Measurements from ENCODE around the gene LRRC28.
"Not testable (repeated sequence)": the region's sequence is repeated elsewhere in the genome, so short reads cannot be mapped to it uniquely, and the experiment has no call there.

LRRC28 gene

DNA sequence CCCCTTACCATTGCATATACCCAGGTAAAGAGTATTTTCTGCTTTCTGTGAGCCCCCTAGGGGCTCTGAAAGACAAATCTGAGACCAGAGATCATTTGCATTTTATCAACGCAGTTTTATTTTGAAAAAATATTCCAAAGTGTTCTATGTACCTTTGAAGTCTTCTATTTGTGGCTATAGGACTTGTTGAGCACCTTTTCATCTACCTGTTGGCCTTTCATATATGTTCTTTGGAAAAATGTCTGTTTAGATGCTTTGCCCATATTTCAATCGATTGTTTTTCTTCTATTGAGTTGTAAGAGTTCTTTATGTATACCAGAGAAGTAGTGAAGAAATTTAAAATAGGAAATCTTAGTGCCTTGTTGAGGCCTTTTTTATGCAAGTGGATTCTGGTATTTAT is 94.0 kb downstream of the LRRC28 start:
- no peak for DNase-seq

DNA sequence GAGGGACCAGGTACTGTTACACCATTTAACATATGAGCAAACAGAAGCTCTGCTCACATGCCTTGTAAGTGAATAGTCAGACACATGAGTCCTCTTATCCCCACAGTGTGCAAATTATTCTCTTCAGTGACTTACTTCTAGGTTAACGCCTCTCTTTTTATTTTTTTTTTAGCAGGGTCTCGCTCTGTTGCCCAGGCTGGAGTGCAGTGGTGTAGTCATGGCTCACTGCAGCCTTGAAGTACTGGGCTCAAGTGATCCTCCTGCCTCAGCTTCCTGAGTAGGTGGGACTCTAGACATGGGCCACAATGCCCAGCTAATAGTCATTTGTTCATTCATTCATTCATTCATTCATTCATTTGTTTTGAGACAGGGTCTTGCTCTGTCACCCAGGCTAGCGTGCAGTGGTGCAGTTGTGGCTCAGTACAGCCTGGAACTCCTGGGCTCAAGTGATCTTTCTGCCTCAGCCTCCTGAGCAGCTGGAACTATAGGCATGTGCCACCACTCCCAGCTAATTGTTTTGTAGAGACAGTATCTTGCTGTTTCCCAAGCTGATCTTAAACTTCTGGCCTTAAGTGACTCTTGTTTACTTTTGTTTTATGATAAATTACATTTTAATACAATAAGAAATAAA is 94.7 kb downstream of the LRRC28 start:
- no peak for DNase-seq

- DNase-seq = no peak
Measured at GRCh38 chr15:99347574-99347973, 96.3 kb downstream of the LRRC28 start.

DNA sequence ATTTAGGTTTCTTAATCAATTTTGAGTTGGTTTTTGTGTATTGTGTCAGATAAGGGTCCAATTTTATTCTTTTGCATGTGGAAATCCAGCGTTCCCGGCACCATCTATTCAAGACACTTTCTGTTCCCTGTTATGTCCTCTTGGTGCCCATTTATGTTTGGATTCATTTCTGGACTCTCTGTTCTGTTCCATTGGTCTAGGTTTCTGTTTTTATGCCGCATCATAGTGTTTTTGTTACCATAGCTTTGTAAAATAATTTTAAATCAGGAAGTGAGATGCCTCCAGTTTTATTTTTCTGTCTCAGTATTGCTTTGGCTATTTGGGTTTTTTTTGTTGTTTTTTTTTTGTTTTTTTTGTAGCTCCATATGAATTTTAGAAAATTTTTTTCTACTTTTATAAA is 97.1 kb downstream of the LRRC28 start:
- no peak for DNase-seq

GRCh38 chr15:99350408-99350807 is 99.1 kb downstream of the LRRC28 start:
- no peak for DNase-seq

DNA sequence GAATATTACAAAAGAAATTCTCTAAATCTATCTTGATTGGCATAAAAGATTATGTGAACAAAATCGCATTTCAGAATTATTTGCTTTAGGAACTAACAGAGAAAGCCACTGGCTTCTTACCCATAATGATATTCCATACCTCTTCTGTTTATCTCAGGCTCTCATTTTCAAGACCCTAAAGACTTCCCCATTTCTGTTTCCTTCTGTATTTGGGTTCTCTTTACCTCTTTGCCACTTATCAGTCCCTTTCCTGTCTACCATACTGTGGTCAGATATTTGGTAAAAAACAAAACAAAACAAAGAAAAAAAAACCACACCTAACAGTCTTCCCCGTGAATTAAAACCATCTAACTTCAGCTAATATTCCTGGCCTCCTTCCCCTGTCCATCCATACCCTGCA is 108.5 kb downstream of the LRRC28 start:
- no peak for DNase-seq

- DNase-seq = no peak
Measured at GRCh38 chr15:99361545-99362185, 110.4 kb downstream of the LRRC28 start.

DNA sequence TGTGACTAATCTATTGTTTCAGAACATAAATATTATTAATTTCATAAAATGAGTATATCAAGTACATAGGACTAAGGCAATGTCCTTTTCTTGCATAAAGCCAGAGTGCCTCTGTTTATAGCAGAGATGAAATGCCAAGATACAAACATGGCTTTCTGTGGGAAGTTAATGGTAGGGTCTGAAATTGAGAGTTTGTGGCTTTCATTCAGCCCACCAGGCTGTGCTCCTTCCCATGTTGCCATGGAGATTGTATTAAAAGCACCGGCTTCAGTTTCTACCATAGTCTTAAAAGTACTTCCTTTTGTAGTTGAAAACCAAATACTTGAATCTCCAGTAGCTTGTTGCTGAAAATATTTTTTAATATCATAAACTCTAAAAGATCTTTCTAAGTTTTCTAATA is 114.0 kb downstream of the LRRC28 start:
- DNase-seq = no peak

- no peak for DNase-seq
Measured at GRCh38 chr15:99366013-99366412, 114.7 kb downstream of the LRRC28 start.

GRCh38 chr15:99368743-99369142 is 117.5 kb downstream of the LRRC28 start:
- no peak for DNase-seq

DNA sequence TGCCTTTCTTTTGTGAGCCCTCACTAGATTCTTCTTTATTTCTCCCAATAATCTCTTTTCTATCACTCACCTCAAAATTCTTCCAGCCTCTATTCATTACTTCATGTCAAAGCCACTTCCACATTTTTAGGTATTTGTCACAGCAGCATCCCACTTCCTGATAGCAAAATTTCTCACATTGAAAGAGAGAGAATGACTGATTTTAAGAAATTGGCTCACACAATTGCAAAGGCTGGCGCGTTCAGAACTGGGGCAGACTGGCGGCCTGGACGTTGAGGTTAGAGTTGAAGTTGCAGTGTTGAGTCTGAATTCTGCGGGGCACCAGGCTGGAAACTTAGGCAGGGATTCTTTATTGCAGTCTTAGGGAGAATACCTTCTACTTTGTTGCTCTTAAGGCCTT is 117.9 kb downstream of the LRRC28 start:
- peak; percentile 13 to 29 for DNase-seq

DNA sequence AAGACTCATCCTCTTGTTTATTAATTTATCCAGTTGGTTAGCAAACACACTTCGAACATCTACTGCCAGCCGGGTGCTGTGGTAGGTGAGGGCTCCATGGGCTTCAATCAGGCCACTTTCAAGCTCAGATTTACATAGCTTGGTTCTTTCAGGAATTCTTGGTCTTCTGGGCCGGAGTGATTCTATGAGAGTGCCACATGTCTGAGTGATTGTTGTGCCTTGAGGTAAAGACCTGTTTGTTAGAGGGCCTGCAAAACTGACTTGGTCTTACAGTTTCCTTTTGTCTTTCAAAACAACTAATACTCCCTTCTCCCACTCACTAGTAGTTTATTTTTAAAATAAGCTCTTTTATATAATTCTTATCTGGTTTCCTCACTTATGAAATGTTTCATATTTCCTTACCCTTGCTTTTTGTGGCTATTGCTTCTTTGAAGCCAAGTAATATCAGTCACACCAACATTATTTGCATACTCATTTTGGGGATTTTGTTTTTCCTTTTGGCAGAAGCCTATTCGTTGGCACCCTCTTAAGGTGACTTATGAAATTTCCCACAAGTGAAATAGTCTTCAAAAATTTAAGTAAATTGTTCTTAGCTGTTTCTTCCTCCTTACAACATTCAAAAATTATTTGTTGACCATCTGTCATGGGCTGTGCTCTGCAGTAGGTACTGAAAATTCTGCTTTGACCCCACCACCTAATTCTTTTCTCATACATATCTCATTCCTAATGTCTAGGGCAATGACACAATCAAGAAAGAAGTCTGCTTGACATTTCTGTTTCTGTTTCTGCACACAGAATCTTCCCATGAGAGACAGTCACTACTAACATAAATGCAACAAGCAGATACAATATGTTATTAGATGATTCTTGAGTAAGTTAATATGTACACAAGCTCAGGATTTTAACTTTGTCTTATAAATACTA is 120.2 kb downstream of the LRRC28 start:
- DNase-seq = no peak

DNA sequence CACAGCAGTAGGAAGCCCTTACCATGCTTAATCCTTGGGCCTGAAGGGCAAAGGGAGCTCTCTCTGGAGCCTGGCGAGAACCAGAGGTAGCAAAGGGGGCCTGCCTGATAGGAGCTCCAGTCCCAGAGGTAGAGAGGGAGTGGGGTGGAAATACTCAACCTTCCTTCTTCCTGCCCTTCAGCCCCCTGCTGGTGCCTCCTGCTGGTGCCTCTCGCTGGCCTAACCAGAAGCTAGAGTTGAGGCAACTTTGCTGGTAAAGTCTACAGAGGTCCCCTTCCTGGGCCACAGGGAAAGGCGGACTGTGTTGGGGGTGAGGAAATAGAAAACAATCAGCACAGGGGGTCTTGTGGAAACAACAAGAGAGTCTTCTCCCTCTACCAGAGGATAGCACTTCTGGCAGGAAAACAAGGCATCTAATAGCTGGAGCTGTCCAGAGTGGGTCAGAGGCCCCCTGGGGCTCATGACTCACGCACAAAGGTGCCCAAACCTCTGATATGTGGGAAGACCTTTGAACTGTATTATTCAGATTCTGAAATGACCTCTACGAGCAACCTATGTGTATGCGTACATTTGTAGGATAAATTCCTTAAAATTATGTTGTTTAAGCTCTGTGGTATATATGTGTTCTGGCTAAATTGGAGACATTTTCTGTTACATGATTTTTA is 133.9 kb downstream of the LRRC28 start:
- DNase-seq = no peak

DNA sequence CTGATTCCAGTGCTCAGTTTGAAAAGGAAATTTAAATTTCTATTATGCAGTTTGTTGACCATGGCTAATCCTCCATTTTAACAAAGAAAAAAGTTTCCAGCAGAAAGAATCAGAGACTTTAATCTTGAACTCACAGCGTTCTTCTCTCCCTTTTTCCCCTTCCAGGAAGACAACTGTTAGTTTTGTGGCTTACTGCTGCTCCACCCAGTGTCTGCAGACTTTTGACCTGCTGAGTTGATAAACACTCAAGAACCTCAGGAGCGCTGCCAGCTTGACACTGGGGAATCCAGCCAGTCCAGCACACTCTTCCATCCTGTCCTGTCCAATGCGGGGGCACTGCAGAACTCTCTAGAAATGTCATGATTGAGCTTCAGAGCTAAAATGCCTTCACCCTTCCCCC is 134.6 kb downstream of the LRRC28 start:
- no peak for DNase-seq

GRCh38 chr15:99386391-99386790 is 135.1 kb downstream of the LRRC28 start:
- no peak for DNase-seq

GRCh38 chr15:99387421-99388168 is 136.3 kb downstream of the LRRC28 start:
- DNase-seq = no peak

DNA sequence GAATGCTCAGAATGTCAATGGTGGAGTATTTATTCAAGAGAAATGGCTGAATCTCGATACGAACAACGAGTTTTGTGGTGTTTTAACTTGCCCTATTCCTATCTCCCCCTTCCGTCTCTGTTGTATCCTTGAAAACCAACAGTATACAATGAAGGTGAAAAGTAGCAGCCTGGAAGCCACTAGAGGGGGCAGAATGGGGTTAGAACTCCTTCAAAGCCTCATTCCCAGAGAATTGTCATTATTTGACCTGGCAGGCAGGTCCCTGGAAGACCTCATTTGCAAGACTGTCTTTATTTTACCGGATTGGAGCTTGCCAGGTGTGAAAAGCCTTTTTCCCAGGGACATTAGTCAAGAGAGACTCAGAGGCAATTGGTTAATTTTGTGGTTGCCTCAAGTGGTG is 139.4 kb downstream of the LRRC28 start:
- no peak for DNase-seq

DNA sequence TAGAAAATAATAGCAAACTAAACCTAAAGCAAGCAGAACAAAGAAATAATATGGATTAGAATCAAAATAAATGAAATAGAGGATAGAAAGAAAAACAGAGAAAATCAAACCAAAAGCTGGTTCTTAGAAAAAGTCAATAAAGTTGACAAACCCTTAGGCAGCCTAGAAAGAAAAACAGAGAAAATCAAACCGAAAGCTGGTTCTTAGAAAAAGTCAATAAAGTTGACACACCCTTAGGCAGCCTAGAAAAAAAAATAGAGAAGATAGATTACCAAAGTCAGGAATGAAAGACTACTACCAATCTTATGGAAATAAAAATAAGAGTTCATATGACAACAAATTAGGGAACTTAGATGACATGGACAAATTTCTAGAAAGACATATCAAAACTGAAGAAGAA is 142.4 kb downstream of the LRRC28 start:
- no peak for DNase-seq

DNA sequence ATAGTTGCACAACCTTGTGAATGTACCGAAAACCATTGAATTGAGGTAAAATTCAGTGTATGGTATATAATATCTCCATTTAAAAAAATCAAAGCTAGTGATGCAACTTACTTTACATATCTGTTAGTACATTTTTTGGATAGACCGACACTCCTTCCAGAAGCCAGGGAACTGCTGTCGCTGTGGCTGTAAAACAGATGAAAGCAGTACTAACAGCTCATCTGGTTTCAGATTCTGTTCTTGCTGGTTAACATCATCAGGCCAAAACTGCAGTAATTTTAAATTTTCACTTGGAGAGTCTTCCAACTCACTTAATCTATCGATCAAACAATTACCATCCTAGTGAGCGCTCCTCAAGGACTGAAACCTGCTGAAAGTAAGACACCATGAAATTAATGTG is 145.1 kb downstream of the LRRC28 start:
- DNase-seq = no peak

GRCh38 chr15:99399061-99399460 is 147.8 kb downstream of the LRRC28 start:
- DNase-seq = no peak

GRCh38 chr15:99399618-99400017 is 148.3 kb downstream of the LRRC28 start:
- no peak for DNase-seq

DNA sequence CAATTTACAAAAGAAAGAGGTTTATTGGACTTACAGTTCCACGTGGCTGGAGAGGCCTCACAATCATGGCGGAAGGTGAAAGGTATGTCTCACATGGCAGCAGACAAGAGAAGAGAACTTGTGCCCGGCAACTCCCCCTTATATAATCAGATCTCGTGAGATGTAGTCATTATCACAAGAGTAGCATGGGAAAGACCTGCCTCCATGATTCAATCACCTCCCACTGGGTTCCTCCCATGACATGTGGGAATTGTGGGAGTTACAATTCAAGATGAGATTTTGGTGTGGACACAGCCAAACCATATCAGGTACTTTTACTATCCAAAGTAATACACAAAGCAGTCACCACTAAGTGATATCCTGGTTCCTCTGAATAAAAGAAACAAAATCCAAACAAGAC is 149.9 kb downstream of the LRRC28 start:
- not testable (repeated sequence) for DNase-seq
